ENCODE measurements around the gene WDR33. TPM values are rescaled to one million over a fixed set of nuclear protein-coding genes. Genes with fewer than 3 reads are reported as not detected.

The WDR33 gene
- total and polyA plus RNA-seq, 2 of the 13 experiments (the other 11 are each of a cell fraction or from before 2014, with no cell fraction given): 54.9 to 78.2 TPM

DNA sequence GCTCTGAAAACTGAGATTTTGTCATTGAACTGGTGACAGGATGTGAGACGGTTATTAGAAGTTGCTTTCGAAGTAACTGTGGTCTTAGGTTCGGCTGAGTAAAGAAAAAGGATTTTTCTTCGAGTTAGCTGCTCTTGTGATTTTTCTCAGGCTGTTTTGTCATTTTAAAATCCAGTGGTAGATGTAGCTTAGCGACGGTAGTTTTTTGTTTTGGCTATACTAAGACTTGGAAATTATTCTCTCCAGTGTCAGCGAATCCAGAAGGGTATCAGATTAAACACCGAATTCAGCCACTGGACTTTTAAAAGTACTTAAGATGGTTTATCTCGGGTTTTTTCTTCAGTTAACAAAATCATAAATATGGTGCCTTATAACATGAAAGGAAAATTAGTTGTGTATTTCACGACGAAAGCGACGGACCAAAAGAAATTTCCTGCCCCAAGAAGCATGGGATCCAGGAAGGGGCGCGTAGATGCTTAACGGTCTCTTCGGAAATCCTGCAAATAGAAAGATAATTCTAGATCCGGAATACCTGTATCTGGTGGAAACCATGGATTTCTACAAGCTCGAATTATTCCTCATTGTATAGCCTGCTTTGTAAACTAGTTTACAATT lies 108.5 kb downstream of the WDR33 start (continued):
- no peak for TF ChIP-seq HNF1B (CRISPR knock-in tag; IDR thresholded peaks at IDR 0.05)
- no peak for TF ChIP-seq YEATS4 (CRISPR knock-in tag; IDR thresholded peaks at IDR 0.05; ENCODE audit: borderline replicate concordance)
- no peak for TF ChIP-seq HIVEP1 (CRISPR knock-in tag; IDR thresholded peaks at IDR 0.05)
- TF ChIP-seq, protein P1, sequence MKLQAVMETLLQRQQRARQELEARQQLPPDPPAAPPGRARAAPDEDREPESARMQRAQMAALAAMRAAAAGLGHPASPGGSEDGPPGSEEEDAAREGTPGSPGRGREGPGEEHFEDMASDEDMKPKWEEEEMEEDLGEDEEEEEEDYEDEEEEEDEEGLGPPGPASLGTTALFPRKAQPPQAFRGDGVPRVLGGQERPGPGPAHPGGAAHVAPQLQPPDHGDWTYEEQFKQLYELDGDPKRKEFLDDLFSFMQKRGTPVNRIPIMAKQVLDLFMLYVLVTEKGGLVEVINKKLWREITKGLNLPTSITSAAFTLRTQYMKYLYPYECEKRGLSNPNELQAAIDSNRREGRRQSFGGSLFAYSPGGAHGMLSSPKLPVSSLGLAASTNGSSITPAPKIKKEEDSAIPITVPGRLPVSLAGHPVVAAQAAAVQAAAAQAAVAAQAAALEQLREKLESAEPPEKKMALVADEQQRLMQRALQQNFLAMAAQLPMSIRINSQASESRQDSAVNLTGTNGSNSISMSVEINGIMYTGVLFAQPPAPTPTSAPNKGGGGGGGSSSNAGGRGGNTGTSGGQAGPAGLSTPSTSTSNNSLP (IDR thresholded peaks at IDR 0.05; ENCODE audit: low read depth, low read length): no peak
- TF ChIP-seq ZNF12 (CRISPR knock-in tag; IDR thresholded peaks at IDR 0.05): no peak
- TF ChIP-seq MAZ (IDR thresholded peaks at IDR 0.05; ENCODE audit: borderline replicate concordance, low read depth, low read length): no peak
- TF ChIP-seq MAZ (CRISPR knock-in tag; IDR thresholded peaks at IDR 0.05; ENCODE audit: low read depth): no peak
- TF ChIP-seq, protein P2, sequence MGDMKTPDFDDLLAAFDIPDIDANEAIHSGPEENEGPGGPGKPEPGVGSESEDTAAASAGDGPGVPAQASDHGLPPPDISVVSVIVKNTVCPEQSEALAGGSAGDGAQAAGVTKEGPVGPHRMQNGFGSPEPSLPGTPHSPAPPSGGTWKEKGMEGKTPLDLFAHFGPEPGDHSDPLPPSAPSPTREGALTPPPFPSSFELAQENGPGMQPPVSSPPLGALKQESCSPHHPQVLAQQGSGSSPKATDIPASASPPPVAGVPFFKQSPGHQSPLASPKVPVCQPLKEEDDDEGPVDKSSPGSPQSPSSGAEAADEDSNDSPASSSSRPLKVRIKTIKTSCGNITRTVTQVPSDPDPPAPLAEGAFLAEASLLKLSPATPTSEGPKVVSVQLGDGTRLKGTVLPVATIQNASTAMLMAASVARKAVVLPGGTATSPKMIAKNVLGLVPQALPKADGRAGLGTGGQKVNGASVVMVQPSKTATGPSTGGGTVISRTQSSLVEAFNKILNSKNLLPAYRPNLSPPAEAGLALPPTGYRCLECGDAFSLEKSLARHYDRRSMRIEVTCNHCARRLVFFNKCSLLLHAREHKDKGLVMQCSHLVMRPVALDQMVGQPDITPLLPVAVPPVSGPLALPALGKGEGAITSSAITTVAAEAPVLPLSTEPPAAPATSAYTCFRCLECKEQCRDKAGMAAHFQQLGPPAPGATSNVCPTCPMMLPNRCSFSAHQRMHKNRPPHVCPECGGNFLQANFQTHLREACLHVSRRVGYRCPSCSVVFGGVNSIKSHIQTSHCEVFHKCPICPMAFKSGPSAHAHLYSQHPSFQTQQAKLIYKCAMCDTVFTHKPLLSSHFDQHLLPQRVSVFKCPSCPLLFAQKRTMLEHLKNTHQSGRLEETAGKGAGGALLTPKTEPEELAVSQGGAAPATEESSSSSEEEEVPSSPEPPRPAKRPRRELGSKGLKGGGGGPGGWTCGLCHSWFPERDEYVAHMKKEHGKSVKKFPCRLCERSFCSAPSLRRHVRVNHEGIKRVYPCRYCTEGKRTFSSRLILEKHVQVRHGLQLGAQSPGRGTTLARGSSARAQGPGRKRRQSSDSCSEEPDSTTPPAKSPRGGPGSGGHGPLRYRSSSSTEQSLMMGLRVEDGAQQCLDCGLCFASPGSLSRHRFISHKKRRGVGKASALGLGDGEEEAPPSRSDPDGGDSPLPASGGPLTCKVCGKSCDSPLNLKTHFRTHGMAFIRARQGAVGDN (CRISPR knock-in tag; IDR thresholded peaks at IDR 0.05): no peak
- TF ChIP-seq, protein P3, sequence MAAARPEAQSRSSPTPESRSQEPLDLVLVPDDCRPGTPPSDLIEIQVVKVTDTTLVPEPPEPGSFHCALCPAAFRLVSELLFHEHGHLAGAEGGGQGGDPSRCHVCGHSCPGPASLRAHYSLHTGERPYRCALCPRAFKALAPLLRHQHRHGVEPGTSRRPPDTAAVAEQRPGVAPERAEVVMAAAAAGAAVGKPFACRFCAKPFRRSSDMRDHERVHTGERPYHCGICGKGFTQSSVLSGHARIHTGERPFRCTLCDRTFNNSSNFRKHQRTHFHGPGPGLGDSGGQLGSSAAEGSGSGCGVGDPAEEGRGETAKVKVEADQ (CRISPR knock-in tag; IDR thresholded peaks at IDR 0.05; ENCODE audit: borderline replicate concordance): no peak
- TF ChIP-seq KLF9 (CRISPR knock-in tag; IDR thresholded peaks at IDR 0.05; ENCODE audit: low read depth): no peak
- no peak for TF ChIP-seq HDAC6 (IDR thresholded peaks at IDR 0.05; ENCODE audit: low read depth, low read length)
- TF ChIP-seq ZBTB3 (CRISPR knock-in tag; IDR thresholded peaks at IDR 0.05; ENCODE audit: borderline replicate concordance, low read depth): 0 out of 2 replicates have a peak, but pooled peaks have one; percentile 64
- no peak for TF ChIP-seq ZNF850 (CRISPR knock-in tag; conservative IDR thresholded peaks at IDR 0.05)
- TF ChIP-seq TFDP2 (CRISPR knock-in tag; IDR thresholded peaks at IDR 0.05): no peak
- TF ChIP-seq NCOA5 (CRISPR knock-in tag; IDR thresholded peaks at IDR 0.05): no peak
- no peak for TF ChIP-seq KLF11 (CRISPR knock-in tag; IDR thresholded peaks at IDR 0.05)
- TF ChIP-seq RFX3 (CRISPR knock-in tag; IDR thresholded peaks at IDR 0.05): no peak
- TF ChIP-seq IKZF4 (CRISPR knock-in tag; IDR thresholded peaks at IDR 0.05; ENCODE audit: borderline replicate concordance, low read depth, not compliant biosample characterization): no peak
- peak; percentile 6; the same call in 1 of the 2 replicates for TF ChIP-seq ZNF205 (CRISPR knock-in tag; IDR thresholded peaks at IDR 0.05)
- 0 out of 2 replicates have a peak, but pooled peaks have one; percentile 13 for TF ChIP-seq ZNF335 (CRISPR knock-in tag; IDR thresholded peaks at IDR 0.05)
- TF ChIP-seq PAF1 (CRISPR knock-in tag; IDR thresholded peaks at IDR 0.05): no peak
